GM12801 (cell line): Measurements from ENCODE around the gene HOXC4.

Experiments
- TF ChIP-seq, protein P1 (sequence below): IDR thresholded peaks from one replicate; pipeline ENCODE4 v1.5.1; 2011; ENCODE audit warnings: control low read depth; ENCODE audit not compliant: insufficient read length; ENCODE audit errors: extremely low read depth

Gene HOXC4

DNA sequence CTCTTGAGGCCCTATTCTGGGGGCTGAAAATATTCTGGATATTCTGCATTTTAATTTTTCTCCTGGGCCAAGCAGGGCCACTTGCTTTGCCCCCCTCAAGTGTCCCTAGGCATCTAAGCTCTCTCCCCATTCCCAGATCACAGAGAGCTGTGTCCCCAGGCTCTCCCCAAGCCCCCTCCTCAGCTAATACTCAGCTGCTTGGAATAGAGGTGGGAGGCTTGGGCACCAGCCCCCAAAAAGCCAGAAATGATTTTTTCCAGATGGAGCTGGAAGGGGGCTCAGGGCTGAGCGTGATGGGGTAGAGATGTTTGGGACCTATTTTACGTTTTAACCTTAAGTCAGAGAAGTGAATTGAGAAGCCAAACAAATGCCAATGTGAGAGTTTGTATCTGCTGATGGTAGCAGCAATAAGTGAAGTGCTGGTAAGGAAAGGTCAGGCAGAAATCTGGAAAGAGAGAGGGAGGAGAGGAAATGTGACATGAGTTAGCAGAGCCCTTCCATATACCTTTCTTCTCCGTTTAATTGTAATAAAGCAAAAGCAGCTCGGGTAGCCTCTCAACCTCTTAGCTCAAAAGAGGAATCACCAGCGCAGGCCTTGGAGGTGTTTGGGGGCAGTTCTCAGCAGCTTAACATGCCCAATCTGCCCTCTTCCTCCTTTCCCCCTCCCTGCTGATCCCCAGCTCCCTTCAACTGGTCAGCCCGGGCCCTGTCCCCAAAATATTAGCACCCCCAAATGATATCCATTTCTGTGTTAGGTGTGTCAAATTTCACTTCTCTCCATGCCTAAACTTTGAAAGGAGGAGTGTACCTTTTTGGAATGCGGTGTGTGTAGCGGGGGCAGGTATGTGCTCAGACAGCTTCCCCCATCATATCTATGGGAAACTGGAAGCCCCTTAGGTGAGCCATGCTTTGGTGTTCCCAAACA, 30.4 kb upstream of the HOXC4 start:
- TF ChIP-seq, protein P1, sequence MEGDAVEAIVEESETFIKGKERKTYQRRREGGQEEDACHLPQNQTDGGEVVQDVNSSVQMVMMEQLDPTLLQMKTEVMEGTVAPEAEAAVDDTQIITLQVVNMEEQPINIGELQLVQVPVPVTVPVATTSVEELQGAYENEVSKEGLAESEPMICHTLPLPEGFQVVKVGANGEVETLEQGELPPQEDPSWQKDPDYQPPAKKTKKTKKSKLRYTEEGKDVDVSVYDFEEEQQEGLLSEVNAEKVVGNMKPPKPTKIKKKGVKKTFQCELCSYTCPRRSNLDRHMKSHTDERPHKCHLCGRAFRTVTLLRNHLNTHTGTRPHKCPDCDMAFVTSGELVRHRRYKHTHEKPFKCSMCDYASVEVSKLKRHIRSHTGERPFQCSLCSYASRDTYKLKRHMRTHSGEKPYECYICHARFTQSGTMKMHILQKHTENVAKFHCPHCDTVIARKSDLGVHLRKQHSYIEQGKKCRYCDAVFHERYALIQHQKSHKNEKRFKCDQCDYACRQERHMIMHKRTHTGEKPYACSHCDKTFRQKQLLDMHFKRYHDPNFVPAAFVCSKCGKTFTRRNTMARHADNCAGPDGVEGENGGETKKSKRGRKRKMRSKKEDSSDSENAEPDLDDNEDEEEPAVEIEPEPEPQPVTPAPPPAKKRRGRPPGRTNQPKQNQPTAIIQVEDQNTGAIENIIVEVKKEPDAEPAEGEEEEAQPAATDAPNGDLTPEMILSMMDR = no peak

DNA sequence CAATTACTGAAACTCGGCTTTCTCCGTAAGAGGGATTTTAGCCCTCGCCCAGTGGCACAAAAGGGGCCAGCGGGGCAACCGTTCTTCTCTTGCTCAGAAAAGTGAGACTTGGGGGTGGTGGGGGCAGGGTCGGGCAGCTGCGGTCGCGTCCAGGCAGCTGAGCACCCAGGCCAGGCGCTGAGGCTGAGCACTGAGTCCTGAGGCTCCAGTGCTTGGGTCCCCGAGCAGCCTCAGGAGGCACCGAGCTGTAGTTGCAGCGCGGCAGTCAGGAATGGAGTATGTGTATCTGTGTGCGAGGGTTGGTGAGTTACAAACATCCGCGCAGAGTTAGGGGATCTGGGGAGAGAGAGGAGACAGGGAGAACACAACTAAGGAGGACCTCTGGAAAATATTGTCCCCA, 29.5 kb upstream of the HOXC4 start:
- TF ChIP-seq, protein P1 = no peak

DNA sequence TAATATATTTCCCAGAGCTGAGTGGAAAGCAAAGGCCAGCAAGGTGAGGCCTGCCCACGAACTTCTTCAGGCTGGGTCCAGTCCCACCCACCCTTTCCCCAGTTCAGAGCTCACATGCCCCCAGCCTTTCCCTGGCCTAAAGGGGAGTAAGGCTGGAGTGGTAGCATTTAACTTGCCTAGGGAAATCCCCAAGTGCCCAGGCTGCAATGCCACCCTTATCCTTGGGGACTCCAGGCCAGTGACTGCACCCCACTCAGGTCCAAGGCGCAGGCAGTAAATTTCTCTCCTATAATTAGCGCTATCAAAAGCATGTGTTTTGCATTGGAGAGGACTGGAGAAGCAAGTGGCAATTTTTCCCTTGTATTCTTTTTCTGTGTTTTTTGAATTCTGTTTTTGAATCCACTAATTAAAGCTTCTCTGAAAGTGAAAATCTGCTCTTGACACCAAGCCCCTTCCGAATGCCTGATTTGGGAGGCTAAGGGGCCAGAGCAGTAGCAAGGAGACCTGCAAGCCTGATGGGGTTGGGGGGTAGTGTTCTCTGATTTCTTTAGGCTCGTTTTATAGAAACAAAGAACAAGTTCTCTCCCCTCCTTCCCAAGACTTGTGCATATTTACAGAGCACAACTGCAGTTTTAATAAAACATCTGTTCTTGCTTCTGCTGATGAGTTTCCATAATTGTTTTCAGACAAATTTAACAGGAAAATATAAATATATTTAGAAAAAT, 28.9 kb upstream of the HOXC4 start:
- TF ChIP-seq, protein P1 = no peak

DNA sequence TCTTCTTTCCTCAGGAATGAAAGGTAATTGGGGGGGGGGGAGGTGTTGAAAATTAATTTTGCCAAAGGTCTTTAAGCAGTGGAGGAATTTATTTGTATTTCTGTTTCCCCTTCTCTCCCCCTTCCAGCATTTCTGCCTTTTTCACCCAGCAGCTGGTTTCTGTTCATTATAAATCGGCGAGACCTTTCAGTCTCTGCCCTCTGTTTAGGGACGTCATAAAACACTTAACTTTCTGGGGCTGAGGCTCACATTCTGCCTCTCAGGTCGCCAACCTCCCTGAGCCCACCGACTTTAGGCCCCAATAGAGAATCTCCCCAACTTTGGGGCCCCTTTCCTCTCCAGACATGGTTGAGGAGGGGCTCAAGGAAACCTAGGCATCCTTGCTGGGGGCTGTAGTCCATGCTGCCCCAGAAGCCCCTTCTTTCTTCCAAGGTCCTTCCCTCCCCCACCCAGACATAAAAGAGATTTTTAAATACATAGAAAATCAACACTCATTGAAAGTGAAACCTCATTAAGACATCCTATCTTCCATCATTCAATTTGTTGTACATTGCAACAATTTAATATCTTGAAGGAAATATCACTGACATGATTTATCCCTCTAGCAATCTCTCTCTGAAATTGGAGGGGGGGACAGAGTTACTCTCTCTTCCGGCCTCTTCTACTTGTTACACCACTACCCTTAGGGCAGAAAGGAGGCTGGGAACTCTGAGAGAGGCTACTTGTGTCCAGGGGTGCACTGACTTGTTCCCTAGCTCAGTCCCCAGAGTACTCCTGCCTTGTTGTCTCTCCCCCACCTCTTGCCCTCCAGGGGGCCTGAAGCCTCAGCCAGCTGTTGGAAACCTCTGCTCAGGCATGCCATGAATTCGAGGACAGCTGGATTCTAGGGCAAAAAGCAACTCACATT, 27.9 kb upstream of the HOXC4 start:
- TF ChIP-seq, protein P1 = no peak

DNA sequence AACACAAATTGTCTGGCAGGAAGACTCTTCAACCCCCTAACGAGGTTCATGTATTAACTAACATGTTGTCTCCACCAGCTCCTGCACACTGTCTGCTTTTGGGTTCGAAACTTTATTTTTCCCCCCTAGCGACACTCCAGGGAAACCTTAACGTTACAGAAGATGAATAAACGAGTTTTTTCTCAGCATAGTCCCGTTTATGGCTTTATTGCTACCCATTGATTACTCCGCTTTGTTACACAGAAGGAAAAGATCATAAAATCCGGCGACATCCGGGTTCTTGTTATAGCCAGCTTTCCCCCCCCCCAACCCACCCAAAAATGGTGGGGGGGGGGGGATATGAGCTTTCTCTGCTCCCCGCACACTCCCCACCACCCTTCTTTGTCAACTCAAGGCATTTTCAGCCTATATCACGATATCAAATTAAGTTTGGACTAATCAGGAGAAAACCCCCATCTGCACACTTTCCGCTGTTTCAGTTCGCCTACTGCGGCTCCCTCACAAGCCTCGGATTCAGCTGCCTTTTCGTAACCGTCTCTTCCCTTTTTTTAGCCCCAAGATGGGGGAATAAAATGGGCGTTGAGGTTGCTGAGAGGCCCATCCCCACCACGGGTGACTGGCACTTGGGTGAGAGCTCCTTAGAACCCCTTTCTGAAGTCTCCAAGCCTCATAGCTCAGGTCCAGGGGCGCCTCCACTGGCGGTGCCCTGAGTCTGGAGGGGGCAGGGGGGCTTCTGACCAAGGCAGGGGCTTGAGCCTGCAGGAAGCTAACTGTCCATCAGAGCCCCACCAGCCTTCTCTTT, 26.8 kb upstream of the HOXC4 start:
- TF ChIP-seq, protein P1 = no peak

DNA sequence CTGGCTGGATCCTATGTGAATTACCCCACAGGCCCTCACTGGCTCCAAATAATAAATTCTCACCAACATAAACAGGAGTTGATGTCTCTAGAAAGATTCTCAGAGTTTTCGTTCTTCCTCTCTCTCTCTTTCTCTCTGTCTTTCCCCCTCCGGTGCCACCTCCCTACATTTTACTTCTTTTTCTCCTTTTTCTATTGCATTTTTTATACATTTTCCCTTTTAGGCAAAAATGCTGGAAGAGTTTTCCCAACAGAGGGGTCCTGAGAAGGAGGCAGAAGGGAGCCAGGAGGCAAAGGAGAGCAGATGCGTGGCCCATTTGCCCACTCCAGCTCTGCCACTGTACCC, 26.2 kb upstream of the HOXC4 start:
- TF ChIP-seq, protein P1 = no peak
